PC-9 (cell line): ENCODE measurements around the gene MET.

Experiments
- EZH2 ChIP-seq: fragments of 200-600 bp; sonication (generic); IDR thresholded peaks from 2 replicates; pipeline ENCODE4 v1.8.0; 2017; ENCODE audit warnings: antibody characterized with exemption, low read depth
- TF ChIP-seq, protein P1 (sequence below): fragments of 200-600 bp; sonication (generic); conservative IDR thresholded peaks from 2 replicates; pipeline ENCODE4 v1.6.1; 2017; ENCODE audit warnings: mixed run types, antibody characterized with exemption, mild to moderate bottlenecking, moderate library complexity

DNA sequence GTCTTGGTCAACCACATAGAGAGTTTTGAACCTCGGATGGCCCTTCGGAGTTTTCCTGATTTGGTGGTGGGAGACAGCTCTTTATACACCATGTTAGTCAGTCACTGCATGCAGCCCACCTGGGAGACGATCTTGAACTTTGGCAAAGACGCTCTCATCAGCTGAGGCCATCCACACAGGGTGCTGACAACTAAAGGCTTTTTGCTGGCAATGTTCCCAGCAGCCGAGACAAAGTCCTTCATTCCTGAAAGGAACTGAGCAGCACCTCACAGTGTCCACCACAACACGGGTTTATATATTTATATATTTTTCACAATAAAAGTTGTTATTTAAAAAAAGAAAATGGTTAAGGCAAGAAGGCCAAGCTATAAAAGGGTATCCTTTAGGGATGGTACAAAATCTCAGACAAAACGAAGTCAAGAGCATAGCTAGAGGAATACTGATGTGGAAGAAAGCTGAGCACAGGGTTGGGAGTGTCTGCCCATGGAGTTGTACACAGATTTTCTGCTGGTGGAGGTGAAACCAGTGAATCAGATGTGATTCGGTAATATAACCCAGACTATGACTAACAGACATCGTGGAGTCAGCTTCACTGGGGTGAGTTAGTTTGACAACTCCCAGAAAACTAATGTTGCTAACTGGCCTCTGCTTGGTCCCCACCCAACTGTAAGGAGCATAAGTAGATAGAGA, 163.0 kb downstream of the MET start:
- TF ChIP-seq, protein P1, sequence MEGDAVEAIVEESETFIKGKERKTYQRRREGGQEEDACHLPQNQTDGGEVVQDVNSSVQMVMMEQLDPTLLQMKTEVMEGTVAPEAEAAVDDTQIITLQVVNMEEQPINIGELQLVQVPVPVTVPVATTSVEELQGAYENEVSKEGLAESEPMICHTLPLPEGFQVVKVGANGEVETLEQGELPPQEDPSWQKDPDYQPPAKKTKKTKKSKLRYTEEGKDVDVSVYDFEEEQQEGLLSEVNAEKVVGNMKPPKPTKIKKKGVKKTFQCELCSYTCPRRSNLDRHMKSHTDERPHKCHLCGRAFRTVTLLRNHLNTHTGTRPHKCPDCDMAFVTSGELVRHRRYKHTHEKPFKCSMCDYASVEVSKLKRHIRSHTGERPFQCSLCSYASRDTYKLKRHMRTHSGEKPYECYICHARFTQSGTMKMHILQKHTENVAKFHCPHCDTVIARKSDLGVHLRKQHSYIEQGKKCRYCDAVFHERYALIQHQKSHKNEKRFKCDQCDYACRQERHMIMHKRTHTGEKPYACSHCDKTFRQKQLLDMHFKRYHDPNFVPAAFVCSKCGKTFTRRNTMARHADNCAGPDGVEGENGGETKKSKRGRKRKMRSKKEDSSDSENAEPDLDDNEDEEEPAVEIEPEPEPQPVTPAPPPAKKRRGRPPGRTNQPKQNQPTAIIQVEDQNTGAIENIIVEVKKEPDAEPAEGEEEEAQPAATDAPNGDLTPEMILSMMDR: no peak
- no peak for TF ChIP-seq EZH2
